Transverse colon (tissue), 3 donors: ENCODE data around the gene C9orf85.

Experiments
- EP300 ChIP-seq: sonication (generic); formaldehyde crosslinking; IDR thresholded peaks from one replicate; pipeline ENCODE4 v1.6.1; 2017; ENCODE audit warnings: antibody characterized with exemption, low read depth
- POLR2A ChIP-seq: fragments of 450-650 bp; IDR thresholded peaks from one replicate; pipeline ENCODE4 v1.6.1; 2016; ENCODE audit warnings: antibody characterized with exemption, mild to moderate bottlenecking, moderate library complexity
- TF ChIP-seq, protein P1 (sequence below), 5 experiments: fragments of 200-600 bp in 3 of 5; fragments of 450-650 bp in 2 of 5; sonication (generic) in 3 of 5; IDR thresholded peaks; 1 replicate in 2 of 5; 2 replicates in 3 of 5; pipeline ENCODE4 v1.5.1; 2016 to 2017; ENCODE audit warnings: antibody characterized with exemption in 5 of 5, inconsistent platforms in 3 of 5, mild to moderate bottlenecking in 2 of 5, moderate library complexity in 1 of 5

DNA sequence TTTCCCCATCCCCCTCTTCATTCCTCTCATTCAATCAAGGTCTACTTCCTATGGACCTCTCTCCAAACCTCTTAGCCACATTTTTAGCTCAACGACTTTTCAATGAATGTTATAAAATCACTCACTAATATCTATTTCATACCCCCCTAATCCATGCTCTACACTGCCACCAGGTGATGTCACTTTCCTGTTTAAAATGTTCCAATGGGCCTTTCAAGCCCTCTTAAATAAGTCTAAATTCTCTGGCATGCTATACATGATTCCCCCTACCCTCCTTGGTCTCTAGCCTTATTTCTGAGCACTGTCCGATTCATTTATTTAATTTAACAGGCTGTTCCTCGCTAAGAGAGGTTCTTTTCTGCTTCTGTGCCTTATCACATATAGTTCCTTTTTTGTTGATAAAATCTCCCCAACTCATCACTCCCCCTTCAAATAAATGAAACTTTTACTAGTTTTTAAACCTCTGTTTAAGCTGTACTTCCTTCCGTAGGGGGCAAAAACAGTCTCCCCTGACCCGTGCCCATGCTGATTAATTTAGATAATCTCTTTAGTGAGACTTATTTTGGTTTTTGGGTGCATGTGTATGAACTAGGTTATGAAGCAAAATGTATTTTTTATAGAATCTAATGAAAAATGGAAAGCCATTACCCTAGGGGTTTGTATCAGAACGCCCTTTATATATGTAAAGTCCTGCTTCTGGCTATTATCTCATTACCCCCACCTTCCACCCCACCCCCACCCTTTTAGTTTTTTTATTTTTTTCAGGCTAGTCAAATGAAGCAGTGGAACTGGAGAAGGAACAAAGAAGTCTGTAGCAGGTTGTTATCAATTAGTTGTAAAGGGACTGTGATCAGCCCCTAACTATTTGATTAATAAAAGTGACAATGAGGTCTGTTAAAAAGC, 9.5 kb upstream of the C9orf85 start:
- no peak for TF ChIP-seq POLR2A
- no peak for TF ChIP-seq EP300
- TF ChIP-seq, protein P1, sequence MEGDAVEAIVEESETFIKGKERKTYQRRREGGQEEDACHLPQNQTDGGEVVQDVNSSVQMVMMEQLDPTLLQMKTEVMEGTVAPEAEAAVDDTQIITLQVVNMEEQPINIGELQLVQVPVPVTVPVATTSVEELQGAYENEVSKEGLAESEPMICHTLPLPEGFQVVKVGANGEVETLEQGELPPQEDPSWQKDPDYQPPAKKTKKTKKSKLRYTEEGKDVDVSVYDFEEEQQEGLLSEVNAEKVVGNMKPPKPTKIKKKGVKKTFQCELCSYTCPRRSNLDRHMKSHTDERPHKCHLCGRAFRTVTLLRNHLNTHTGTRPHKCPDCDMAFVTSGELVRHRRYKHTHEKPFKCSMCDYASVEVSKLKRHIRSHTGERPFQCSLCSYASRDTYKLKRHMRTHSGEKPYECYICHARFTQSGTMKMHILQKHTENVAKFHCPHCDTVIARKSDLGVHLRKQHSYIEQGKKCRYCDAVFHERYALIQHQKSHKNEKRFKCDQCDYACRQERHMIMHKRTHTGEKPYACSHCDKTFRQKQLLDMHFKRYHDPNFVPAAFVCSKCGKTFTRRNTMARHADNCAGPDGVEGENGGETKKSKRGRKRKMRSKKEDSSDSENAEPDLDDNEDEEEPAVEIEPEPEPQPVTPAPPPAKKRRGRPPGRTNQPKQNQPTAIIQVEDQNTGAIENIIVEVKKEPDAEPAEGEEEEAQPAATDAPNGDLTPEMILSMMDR (IDR thresholded peaks at IDR 0.05) = no peak
